ENCODE data around the gene CDC5L.

Gene CDC5L

GRCh38 chr6:44430326-44430725, 42.8 kb downstream of the CDC5L start:
- H4K20me1 ChIP-seq (ENCODE audit: low read depth, low read length): peaks cover 14% of the 10 kb centered on the region; the same call in 1 of the 2 replicates
- TF ChIP-seq EZH2phosphoT487 (conservative IDR thresholded peaks at IDR 0.05; ENCODE audit: low read length): no peak
- TF ChIP-seq, protein P1, sequence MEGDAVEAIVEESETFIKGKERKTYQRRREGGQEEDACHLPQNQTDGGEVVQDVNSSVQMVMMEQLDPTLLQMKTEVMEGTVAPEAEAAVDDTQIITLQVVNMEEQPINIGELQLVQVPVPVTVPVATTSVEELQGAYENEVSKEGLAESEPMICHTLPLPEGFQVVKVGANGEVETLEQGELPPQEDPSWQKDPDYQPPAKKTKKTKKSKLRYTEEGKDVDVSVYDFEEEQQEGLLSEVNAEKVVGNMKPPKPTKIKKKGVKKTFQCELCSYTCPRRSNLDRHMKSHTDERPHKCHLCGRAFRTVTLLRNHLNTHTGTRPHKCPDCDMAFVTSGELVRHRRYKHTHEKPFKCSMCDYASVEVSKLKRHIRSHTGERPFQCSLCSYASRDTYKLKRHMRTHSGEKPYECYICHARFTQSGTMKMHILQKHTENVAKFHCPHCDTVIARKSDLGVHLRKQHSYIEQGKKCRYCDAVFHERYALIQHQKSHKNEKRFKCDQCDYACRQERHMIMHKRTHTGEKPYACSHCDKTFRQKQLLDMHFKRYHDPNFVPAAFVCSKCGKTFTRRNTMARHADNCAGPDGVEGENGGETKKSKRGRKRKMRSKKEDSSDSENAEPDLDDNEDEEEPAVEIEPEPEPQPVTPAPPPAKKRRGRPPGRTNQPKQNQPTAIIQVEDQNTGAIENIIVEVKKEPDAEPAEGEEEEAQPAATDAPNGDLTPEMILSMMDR (IDR thresholded peaks at IDR 0.05; ENCODE audit: insufficient read depth, low read length, poor library complexity, severe bottlenecking): no peak
- H3K4me2 ChIP-seq (ENCODE audit: low read depth, low read length, poor library complexity, severe bottlenecking): no peak overlapping the region
- no peak overlapping the region for H3K9ac ChIP-seq (ENCODE audit: low read length)
- H3F3A ChIP-seq (ENCODE audit: insufficient read depth): peaks cover 47% of the 10 kb centered on the region
- H3K79me2 ChIP-seq (ENCODE audit: insufficient read depth, low read length): peaks cover 40% of the 10 kb centered on the region
- H3K27ac ChIP-seq (ENCODE audit: low read depth, low read length): no peak overlapping the region
- peaks cover 80% of the 10 kb centered on the region for H3K36me3 ChIP-seq (ENCODE audit: low read length)
- no peaks in the 10 kb centered on the region for H3K9me3 ChIP-seq (ENCODE audit: insufficient read depth, low read length)
- H3K9me2 ChIP-seq (replicated peaks; ENCODE audit: insufficient read depth, low read length): no peaks in the 10 kb centered on the region
- H3K4me3 ChIP-seq (ENCODE audit: insufficient read depth, low read length, poor library complexity, severe bottlenecking): no peak overlapping the region
- H2AFZ ChIP-seq (ENCODE audit: low read depth, low read length, severe bottlenecking): no peak overlapping the region
- no peaks in the 10 kb centered on the region for H3K27me3 ChIP-seq (ENCODE audit: low read length)

- Histone ChIP-seq H3K27ac (ENCODE audit: low read depth, low read length) (no peak overlapping the region), H3K4me3 (ENCODE audit: insufficient read depth, low read length, poor library complexity, severe bottlenecking) (no peak overlapping the region), H2AFZ (ENCODE audit: low read depth, low read length, severe bottlenecking) (no peak overlapping the region), H3K9ac (ENCODE audit: low read length) (no peak overlapping the region), H3K27me3 (ENCODE audit: low read length) (no peaks in the 10 kb centered on the region), H3K9me3 (ENCODE audit: insufficient read depth, low read length) (no peaks in the 10 kb centered on the region), H3K79me2 (ENCODE audit: insufficient read depth, low read length) (peaks cover 46% of the 10 kb centered on the region), H4K20me1 (ENCODE audit: low read depth, low read length) (peaks cover 17% of the 10 kb centered on the region; the same call in 1 of the 2 replicates), H3K36me3 (ENCODE audit: low read length) (peaks cover 73% of the 10 kb centered on the region), H3F3A (ENCODE audit: insufficient read depth) (peaks cover 43% of the 10 kb centered on the region), H3K4me2 (ENCODE audit: low read depth, low read length, poor library complexity, severe bottlenecking) (no peak overlapping the region), H3K9me2 (replicated peaks; ENCODE audit: insufficient read depth, low read length) (no peaks in the 10 kb centered on the region)
- TF ChIP-seq EZH2phosphoT487 (conservative IDR thresholded peaks at IDR 0.05; ENCODE audit: low read length): no peak
- TF ChIP-seq, protein P1 (IDR thresholded peaks at IDR 0.05; ENCODE audit: insufficient read depth, low read length, poor library complexity, severe bottlenecking): peak; percentile 93
These were observed 43.7 kb downstream of the CDC5L start for GRCh38 chr6:44431118-44431725.

- no peaks in the 10 kb centered on the region for H3K9me2 ChIP-seq (replicated peaks; ENCODE audit: insufficient read depth, low read length)
- H3K9ac ChIP-seq (ENCODE audit: low read length): no peak overlapping the region
These were observed 44.7 kb downstream of the CDC5L start for GRCh38 chr6:44432227-44432626.

More at GRCh38 chr6:44432227-44432626, 44.7 kb downstream of the CDC5L start:
- Histone ChIP-seq H2AFZ (ENCODE audit: low read depth, low read length, severe bottlenecking) (no peak overlapping the region), H3K4me2 (ENCODE audit: low read depth, low read length, poor library complexity, severe bottlenecking) (no peak overlapping the region), H3K9me3 (ENCODE audit: insufficient read depth, low read length) (no peaks in the 10 kb centered on the region), H3K36me3 (ENCODE audit: low read length) (peaks cover 73% of the 10 kb centered on the region), H3F3A (ENCODE audit: insufficient read depth) (peaks cover 44% of the 10 kb centered on the region), H4K20me1 (ENCODE audit: low read depth, low read length) (peaks cover 23% of the 10 kb centered on the region; the same call in 1 of the 2 replicates), H3K27me3 (ENCODE audit: low read length) (no peaks in the 10 kb centered on the region), H3K4me3 (ENCODE audit: insufficient read depth, low read length, poor library complexity, severe bottlenecking) (no peak overlapping the region), H3K27ac (ENCODE audit: low read depth, low read length) (no peak overlapping the region), H3K79me2 (ENCODE audit: insufficient read depth, low read length) (peaks cover 55% of the 10 kb centered on the region)
- TF ChIP-seq, protein P1 (IDR thresholded peaks at IDR 0.05; ENCODE audit: insufficient read depth, low read length, poor library complexity, severe bottlenecking): no peak
- no peak for TF ChIP-seq EZH2phosphoT487 (conservative IDR thresholded peaks at IDR 0.05; ENCODE audit: low read length)
